GM18526 (cell line): ENCODE data around the gene THSD4.

Source experiments
- POLR2A ChIP-seq: IDR thresholded peaks from 3 replicates; pipeline ENCODE4 v1.6.1; 2011; ENCODE audit not compliant: insufficient read length; ENCODE audit errors: extremely low read depth

The THSD4 gene

GRCh38 chr15:71437404-71437803, 322.1 kb downstream of the THSD4 start:
- no peak for TF ChIP-seq POLR2A

DNA sequence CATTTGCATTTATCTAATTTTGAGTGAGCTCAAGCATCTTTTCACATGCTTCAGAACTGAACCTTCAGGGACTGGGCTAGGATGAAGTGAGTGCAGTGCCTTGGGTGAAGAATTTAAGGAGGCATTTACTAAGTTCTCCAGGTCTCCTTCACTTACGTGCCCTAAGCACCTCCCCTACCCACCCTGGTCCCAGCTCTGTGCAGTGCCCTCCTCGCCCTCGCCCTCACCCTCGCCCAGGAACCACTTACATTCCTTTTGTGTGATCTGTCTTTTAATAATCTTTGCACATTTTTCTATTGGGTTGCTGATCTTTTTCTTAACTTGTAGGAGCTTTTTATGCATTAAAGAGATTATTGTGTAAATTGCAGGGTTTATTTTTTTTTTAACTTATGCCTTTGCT, 322.6 kb downstream of the THSD4 start:
- no peak for TF ChIP-seq POLR2A

- no peak for TF ChIP-seq POLR2A
Observed at GRCh38 chr15:71440489-71441110, 325.3 kb downstream of the THSD4 start.

DNA sequence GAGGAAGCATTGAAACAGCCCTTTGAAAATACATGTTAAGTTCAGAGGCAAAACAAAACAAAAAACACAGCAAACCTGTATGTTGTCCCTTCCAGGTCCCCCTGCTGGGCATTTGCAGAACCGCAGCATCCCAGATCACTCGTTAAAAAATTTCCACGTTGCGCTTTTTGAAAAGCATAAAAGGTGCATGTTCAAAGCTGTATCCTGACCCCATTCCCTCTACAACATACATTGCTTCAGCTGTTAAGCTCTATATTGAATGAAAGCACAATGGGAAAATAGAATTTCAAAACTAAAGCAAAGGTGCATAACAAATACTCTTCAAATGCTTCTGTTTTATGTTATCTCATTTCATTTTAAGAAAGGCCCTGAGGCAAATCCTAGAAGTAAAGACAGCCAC, 328.3 kb downstream of the THSD4 start:
- TF ChIP-seq POLR2A: no peak

GRCh38 chr15:71444032-71444810, 328.9 kb downstream of the THSD4 start:
- TF ChIP-seq POLR2A: no peak

GRCh38 chr15:71444866-71445590, 329.8 kb downstream of the THSD4 start:
- no peak for TF ChIP-seq POLR2A

GRCh38 chr15:71447328-71448250, 332.3 kb downstream of the THSD4 start:
- TF ChIP-seq POLR2A: no peak

GRCh38 chr15:71448688-71449114, 333.4 kb downstream of the THSD4 start:
- TF ChIP-seq POLR2A: no peak

DNA sequence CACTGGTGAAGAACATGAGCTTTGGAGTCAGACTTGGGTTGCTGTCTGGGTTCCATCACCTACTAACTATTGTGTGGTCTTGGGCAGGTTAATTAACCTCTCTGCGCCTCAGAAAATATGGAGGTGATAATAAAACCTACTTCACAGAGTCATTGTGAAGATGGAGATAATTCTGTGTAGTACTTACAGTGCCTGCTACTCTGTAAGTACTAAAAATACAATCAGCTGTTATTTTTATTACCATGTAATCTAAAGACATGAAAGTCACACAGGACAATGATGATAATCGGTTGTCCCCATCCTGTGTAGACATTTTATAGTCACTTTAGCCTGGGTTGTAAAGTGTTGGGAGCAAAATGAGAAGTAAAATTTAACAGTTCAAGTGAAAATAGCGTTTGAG, 334.1 kb downstream of the THSD4 start:
- TF ChIP-seq POLR2A: no peak

- TF ChIP-seq POLR2A: no peak
Observed at GRCh38 chr15:71449956-71450355, 334.7 kb downstream of the THSD4 start.

DNA sequence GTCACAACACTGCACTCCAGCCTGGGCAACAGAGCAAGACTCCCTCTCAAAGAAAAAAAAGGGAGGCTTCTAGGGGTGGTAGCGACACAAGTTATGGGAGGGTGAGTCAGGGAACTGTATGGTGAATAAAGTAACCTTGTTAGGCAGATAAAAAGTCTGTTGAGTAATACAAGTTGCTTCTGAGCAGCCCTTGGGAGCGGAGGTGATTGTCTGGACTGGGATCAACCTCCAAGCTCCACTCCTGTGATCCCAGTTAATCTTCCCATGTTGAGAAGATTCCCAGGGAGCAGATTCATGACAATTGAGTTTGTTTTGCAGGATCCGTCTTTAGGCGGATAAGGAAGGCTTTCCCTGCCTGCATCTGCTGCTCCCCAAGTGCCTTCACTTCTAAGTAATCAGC, 335.9 kb downstream of the THSD4 start:
- TF ChIP-seq POLR2A: no peak

DNA sequence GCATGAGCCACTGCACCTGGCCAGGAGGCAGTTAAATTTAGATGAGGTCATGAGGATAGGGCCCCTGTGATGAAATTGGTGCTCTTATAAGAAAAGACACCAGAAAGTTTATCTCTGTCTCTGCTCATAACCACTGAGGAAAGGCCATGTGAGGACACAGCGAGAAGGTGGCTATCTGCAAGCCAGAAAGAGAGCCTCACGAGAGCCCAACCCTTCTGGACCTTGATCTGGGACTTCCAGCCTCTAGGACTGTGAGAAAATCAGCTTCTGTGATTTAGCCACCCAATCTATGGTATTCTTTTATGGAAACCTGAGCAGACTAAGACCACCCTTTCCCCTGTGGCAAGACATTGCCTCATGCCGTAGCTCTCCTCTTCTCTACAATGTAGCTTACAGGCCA, 337.6 kb downstream of the THSD4 start:
- no peak for TF ChIP-seq POLR2A

DNA sequence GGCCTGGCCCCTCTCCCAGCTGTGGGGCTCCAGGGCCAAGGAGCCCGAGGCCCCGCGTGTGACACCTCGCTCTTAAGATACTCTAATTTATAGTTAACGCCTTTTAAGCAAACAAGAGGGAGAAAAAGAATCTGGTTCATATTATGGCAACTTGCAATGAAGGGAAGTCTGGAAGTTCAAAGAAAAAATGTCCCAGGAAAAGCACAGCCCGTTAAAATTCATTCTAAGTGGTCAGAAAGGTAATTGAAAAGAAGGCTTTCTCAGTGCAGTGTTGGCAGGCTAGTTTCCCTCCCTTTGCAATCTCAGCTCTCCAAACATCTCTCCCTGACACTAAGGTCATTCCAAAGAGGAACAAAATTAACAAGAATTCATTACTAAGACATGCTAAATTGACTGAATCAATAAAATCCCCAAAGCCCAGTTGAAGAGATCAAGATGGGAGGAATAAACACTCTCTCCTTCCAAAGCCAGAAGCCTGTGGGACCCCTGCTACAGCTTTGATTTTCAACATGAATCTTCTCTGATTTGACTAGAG, 339.3 kb downstream of the THSD4 start:
- no peak for TF ChIP-seq POLR2A

DNA sequence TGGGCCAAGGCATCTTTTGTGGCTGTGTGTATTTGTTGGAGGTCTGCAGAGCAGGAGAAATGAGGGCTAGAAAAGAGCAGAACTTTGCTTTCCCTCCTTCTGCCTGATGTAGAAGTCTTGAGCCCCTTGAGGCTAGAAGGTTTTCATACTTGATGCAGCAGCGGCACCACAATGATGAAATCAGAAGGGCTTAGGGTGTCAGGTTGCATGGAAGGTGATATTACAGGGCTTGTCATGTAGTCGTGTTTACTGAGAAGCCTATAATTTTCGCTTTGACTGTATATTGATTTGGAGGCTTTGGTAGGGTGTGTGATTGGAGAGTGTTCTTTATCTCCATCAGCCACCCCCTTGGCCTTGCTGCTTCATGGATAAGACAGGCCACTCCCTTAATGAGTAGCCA, 339.8 kb downstream of the THSD4 start:
- TF ChIP-seq POLR2A: no peak

- TF ChIP-seq POLR2A: no peak
Observed at GRCh38 chr15:71455878-71456277, 340.6 kb downstream of the THSD4 start.
